CD4-positive, alpha-beta T cell (primary cell): ENCODE results near the gene DTD2. TPM values are rescaled to one million over a fixed set of nuclear protein-coding genes. Genes with fewer than 3 reads are reported as not detected.
"Not testable (repeated sequence)": the region's sequence is repeated elsewhere in the genome, so short reads cannot be mapped to it uniquely, and the experiment has no call there.

ENCODE experiments used
- ATAC-seq: fragments of 200-7000 bp; cut with Tn5 transposase; one replicate; pipeline ENCODE4 v1.10.0; 2022; ENCODE audit warnings: mild to moderate bottlenecking; ENCODE audit not compliant: poor library complexity
- CTCF ChIA-PET: fragments of 350-600 bp; sonication (Branson Sonifier 250); formaldehyde crosslinking; loops from one replicate; lab custom pipeline; 2021; ENCODE audit warnings: antibody characterized with exemption, inconsistent platforms; lab: Charles Lee
- POLR2A ChIA-PET: fragments of 350-600 bp; sonication (Branson Sonifier 250); formaldehyde crosslinking; loops from one replicate; lab custom pipeline; 2021; ENCODE audit warnings: antibody characterized with exemption, inconsistent platforms; lab: Charles Lee
- DNase-seq, 14 experiments: peaks; one replicate each; pipeline ENCODE4 v3.0.0-alpha.2; 2013 to 2020; ENCODE audit warnings: mixed read lengths in 2 of 14
- H3K27ac ChIP-seq, 2 donors: one replicate each; pipeline versions ENCODE4 v1.5.1 to v1.7.0; 2013; ENCODE audit warnings: low read length in 2 of 2, low read depth in 1 of 2, mild to moderate bottlenecking in 1 of 2
- H3K27me3 ChIP-seq, 2 experiments: 1 replicate in 1 of 2; 2 replicates in 1 of 2; pipeline versions ENCODE4 v1.6.1 to v1.7.0; 2013; ENCODE audit warnings: low read length in 2 of 2, control low read depth in 1 of 2, mild to moderate bottlenecking in 1 of 2, moderate library complexity in 1 of 2; ENCODE audit not compliant: insufficient read depth in 2 of 2, control insufficient read depth in 1 of 2
- H3K36me3 ChIP-seq: one replicate; pipeline ENCODE4 v1.6.1; 2013; ENCODE audit warnings: low read length, control low read depth; ENCODE audit not compliant: insufficient read depth
- H3K4me1 ChIP-seq: one replicate; pipeline ENCODE4 v1.6.1; 2013; ENCODE audit warnings: low read length, control low read depth; ENCODE audit not compliant: insufficient read depth
- H3K4me3 ChIP-seq: one replicate; pipeline ENCODE4 v1.5.1; 2013; ENCODE audit warnings: mild to moderate bottlenecking, low read length, moderate library complexity
- H3K9me3 ChIP-seq, 2 experiments: 1 replicate in 1 of 2; 2 replicates in 1 of 2; pipeline versions ENCODE4 v1.6.1 to v1.7.0; 2013; ENCODE audit warnings: low read length in 2 of 2, mild to moderate bottlenecking in 2 of 2, control low read depth in 1 of 2, moderate library complexity in 1 of 2; ENCODE audit not compliant: control insufficient read depth in 1 of 2, insufficient read depth in 1 of 2
- H3K27ac Mint-ChIP-seq: one replicate; pipeline ENCODE4 v1.8.0; 2020; ENCODE audit warnings: mixed read lengths
- H3K27me3 Mint-ChIP-seq: one replicate; pipeline ENCODE4 v1.8.0; 2021; ENCODE audit warnings: mixed read lengths
- H3K36me3 Mint-ChIP-seq: one replicate; pipeline ENCODE4 v1.8.0; 2021; ENCODE audit warnings: low read depth, mixed read lengths
- H3K4me1 Mint-ChIP-seq: one replicate; pipeline ENCODE4 v1.8.0; 2021; ENCODE audit warnings: low read depth, mixed read lengths
- H3K4me3 Mint-ChIP-seq: one replicate; pipeline ENCODE4 v1.8.0; 2020; ENCODE audit warnings: mild to moderate bottlenecking, mixed read lengths
- H3K9me3 Mint-ChIP-seq: one replicate; pipeline ENCODE4 v1.8.0; 2020; ENCODE audit warnings: mixed read lengths
- intact Hi-C, 2 experiments: fragments of 100-400 bp; cut with DNase I in 1 of 2; cut with micrococcal nuclease in 1 of 2; formaldehyde crosslinking; loops; one replicate each; pipeline versions ENCODE4 v1.15.1 to v1.9.0; 2023 to 2025; cut with DNase I, micrococcal nuclease
- total RNA-seq, 174 experiments: library from RNA in 2 of 174; stranded (reverse) in 2 of 174; gene quantifications; one replicate each; pipeline ENCODE4 v1.2.3 and lab custom pipeline; 2021 to 2026
- TF ChIP-seq, protein P1 (sequence below): fragments of 200-600 bp; IDR thresholded peaks from one replicate; pipeline ENCODE4 v1.8.0; 2022; ENCODE audit warnings: antibody characterized with exemption, mild to moderate bottlenecking

Gene DTD2
- total RNA-seq, 2 experiments from 2014 or later, result 4.6 to 5.7 TPM

- POLR2A ChIA-PET, result no interaction called here
- Histone ChIP-seq H3K36me3 (peaks cover 5% of the 10 kb centered on the region), H3K9me3 (no peaks in the 10 kb centered on the region), H3K27ac (no peak overlapping the region), H3K4me3 (no peak overlapping the region), H3K27me3 (no peaks in the 10 kb centered on the region), H3K4me1 (no peaks in the 10 kb centered on the region)
- intact Hi-C loops, result no loop called here
- H3K36me3 Mint-ChIP-seq, result peaks cover 39% of the 10 kb centered on the region
- TF ChIP-seq, protein P1, sequence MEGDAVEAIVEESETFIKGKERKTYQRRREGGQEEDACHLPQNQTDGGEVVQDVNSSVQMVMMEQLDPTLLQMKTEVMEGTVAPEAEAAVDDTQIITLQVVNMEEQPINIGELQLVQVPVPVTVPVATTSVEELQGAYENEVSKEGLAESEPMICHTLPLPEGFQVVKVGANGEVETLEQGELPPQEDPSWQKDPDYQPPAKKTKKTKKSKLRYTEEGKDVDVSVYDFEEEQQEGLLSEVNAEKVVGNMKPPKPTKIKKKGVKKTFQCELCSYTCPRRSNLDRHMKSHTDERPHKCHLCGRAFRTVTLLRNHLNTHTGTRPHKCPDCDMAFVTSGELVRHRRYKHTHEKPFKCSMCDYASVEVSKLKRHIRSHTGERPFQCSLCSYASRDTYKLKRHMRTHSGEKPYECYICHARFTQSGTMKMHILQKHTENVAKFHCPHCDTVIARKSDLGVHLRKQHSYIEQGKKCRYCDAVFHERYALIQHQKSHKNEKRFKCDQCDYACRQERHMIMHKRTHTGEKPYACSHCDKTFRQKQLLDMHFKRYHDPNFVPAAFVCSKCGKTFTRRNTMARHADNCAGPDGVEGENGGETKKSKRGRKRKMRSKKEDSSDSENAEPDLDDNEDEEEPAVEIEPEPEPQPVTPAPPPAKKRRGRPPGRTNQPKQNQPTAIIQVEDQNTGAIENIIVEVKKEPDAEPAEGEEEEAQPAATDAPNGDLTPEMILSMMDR, result no peak
- H3K4me3 Mint-ChIP-seq, result no peak overlapping the region
- H3K9me3 Mint-ChIP-seq, result no peaks in the 10 kb centered on the region
- H3K4me1 Mint-ChIP-seq, result no peaks in the 10 kb centered on the region
- DNase-seq, result no peak
- H3K27ac Mint-ChIP-seq, result no peak overlapping the region
- no peak for ATAC-seq
- CTCF ChIA-PET, result no interaction called here
- no peaks in the 10 kb centered on the region for H3K27me3 Mint-ChIP-seq
These were observed 17.0 kb downstream of the DTD2 start for GRCh38 chr14:31440280-31440679.

- DNase-seq, result no peak
- Histone ChIP-seq H3K9me3 (no peaks in the 10 kb centered on the region), H3K36me3 (peaks cover 5% of the 10 kb centered on the region), H3K4me1 (no peaks in the 10 kb centered on the region), H3K4me3 (no peak overlapping the region), H3K27ac (no peak overlapping the region), H3K27me3 (no peaks in the 10 kb centered on the region)
- Mint-ChIP-seq H3K4me1 (no peaks in the 10 kb centered on the region), H3K36me3 (peaks cover 38% of the 10 kb centered on the region), H3K9me3 (no peaks in the 10 kb centered on the region), H3K4me3 (no peak overlapping the region), H3K27me3 (no peaks in the 10 kb centered on the region), H3K27ac (no peak overlapping the region)
- ChIA-PET CTCF (interaction anchor here (0.6 kb wide), 1 partner anchor 12 kb away, joined by 3 read pairs; no protein-coding TSS in a partner anchor), POLR2A (no interaction called here)
- TF ChIP-seq, protein P1, result no peak
- intact Hi-C loops, result no loop called here
- ATAC-seq, result no peak
These were observed 17.7 kb downstream of the DTD2 start for GRCh38 chr14:31439561-31439960.

DNA sequence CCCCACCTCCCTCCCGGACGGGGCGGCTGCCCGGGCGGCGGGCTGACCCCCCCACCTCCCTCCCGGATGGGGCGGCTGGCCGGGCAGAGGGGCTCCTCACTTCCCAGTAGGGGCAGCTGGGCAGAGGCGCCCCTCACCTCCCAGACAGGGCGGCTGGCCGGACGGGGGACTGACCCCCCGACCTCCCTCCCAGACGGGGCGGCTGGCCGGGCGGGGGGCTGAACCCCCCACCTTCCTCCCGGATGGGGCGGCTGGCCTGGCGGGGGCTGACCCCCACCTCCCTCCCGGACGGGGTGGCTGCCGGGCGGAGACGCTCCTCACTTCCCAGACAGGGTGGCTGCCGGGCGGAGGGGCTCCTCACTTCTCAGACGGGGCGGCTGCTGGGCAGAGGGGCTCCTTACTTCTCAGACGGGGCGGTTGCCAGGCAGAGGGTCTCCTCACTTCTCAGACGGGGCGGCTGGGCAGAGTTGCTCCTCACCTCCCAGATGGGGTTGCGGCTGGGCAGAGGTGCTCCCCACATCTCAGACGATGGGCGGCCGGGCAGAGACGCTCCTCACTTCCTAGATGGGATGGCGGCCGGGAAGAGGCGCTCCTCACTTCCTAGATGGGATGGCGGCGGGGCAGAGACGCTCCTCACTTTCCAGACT lies 20.1 kb downstream of the DTD2 start:
- H3K9me3 Mint-ChIP-seq, H3K27me3 ChIP-seq, DNase-seq, H3K36me3 ChIP-seq, H3K4me1 Mint-ChIP-seq, H3K27ac Mint-ChIP-seq, H3K27me3 Mint-ChIP-seq, H3K9me3 ChIP-seq, H3K4me1 ChIP-seq, intact Hi-C loops, H3K4me3 Mint-ChIP-seq, H3K4me3 ChIP-seq, H3K27ac ChIP-seq, POLR2A ChIA-PET, CTCF ChIA-PET, ATAC-seq: not testable (repeated sequence)
- peaks cover 29% of the 10 kb centered on the region for H3K36me3 Mint-ChIP-seq

DNA sequence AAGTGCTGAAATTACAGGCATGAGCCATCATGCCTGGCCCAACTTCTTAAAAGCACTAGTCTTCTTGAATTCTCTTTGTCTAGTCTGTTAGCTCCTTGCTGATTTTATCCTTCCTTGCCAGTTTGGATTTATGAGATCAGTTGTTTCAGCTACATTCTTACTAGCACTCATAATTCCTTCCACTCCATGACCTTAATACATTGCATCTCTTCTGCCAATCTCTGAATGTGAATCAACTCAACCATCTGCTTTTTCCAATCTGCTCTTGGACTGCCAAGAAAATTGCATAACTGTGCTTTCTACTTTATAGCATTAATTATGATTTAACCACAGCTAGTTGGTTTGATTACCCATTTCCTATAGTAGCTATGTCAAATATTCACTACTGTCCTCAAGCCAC lies 22.0 kb downstream of the DTD2 start:
- no peaks in the 10 kb centered on the region for H3K27me3 ChIP-seq
- Mint-ChIP-seq H3K27me3 (no peaks in the 10 kb centered on the region), H3K4me3 (no peak overlapping the region), H3K4me1 (no peaks in the 10 kb centered on the region), H3K9me3 (peaks cover 2% of the 10 kb centered on the region), H3K36me3 (peaks cover 26% of the 10 kb centered on the region), H3K27ac (no peak overlapping the region)
- no peaks in the 10 kb centered on the region for H3K9me3 ChIP-seq
- ATAC-seq (no peak), DNase-seq (no peak)
- intact Hi-C loops, result no loop called here
- H3K4me1 ChIP-seq, result no peaks in the 10 kb centered on the region
- TF ChIP-seq, protein P1, result no peak
- ChIA-PET CTCF (interaction anchor here (1.4 kb wide), 1 partner anchor 14 kb away, joined by 3 read pairs; no protein-coding TSS in a partner anchor), POLR2A (interaction anchor here (1.9 kb wide), 1 partner anchor 15 kb away, joined by 6 read pairs; the partner anchor contains the start of gene HEATR5A)
- peaks cover 2% of the 10 kb centered on the region for H3K36me3 ChIP-seq
- H3K27ac ChIP-seq, result no peak overlapping the region
- no peak overlapping the region for H3K4me3 ChIP-seq
